A673 (cell line): ENCODE measurements around the gene RRP1B. TPM values are rescaled to one million over a fixed set of nuclear protein-coding genes. Genes with fewer than 3 reads are reported as not detected.

Source experiments
- BruUV-seq: library from RNA; stranded (reverse); fragments of 400-500 nt; replicated peaks from 2 replicates; lab custom pipeline; 2021; lab: Mats Ljungman, UMichigan
- CTCF ChIA-PET: fragments of 300-600 bp; sonication (Branson Sonifier 250); formaldehyde crosslinking; loops from one replicate; lab custom pipeline; 2022; ENCODE audit warnings: antibody characterized with exemption; lab: Charles Lee
- POLR2A ChIA-PET: fragments of 300-600 bp; sonication (Branson Sonifier 250); formaldehyde crosslinking; loops from one replicate; lab custom pipeline; 2022; ENCODE audit warnings: antibody characterized with exemption; ENCODE audit not compliant: low non-redundant PET; lab: Charles Lee
- DNase-seq: peaks from one replicate; pipeline ENCODE4 v3.0.0-alpha.2; 2015; ENCODE audit warnings: low spot score
- H3K27ac ChIP-seq: fragments of 200-600 bp; sonication (generic); 2 replicates; pipeline ENCODE4 v1.5.1; 2016; ENCODE audit warnings: mixed run types, low read depth, mild to moderate bottlenecking, mixed read lengths, antibody characterized with exemption, low read length; ENCODE audit not compliant: poor library complexity, severe bottlenecking
- H3K27me3 ChIP-seq: fragments of 200-600 bp; sonication (generic); replicated peaks from 2 replicates; pipeline ENCODE4 v1.6.1; 2017; ENCODE audit warnings: mixed run types, low read depth, mild to moderate bottlenecking, mixed read lengths, antibody characterized with exemption, low read length; ENCODE audit not compliant: insufficient read depth, poor library complexity
- H3K36me3 ChIP-seq: fragments of 200-600 bp; sonication (generic); 2 replicates; pipeline ENCODE4 v1.6.1; 2016; ENCODE audit warnings: mixed run types, mild to moderate bottlenecking, mixed read lengths, antibody characterized with exemption, low read length; ENCODE audit not compliant: insufficient read depth, poor library complexity, severe bottlenecking
- H3K4me1 ChIP-seq: fragments of 200-600 bp; sonication (generic); 2 replicates; pipeline ENCODE4 v1.6.1; 2017; ENCODE audit warnings: mixed run types, mild to moderate bottlenecking, mixed read lengths, antibody characterized with exemption, low read length; ENCODE audit not compliant: insufficient read depth, poor library complexity, severe bottlenecking
- H3K4me3 ChIP-seq: fragments of 200-600 bp; sonication (generic); 2 replicates; pipeline ENCODE4 v1.5.1; 2016; ENCODE audit warnings: low read depth, mixed run types, mild to moderate bottlenecking, mixed read lengths, low read length; ENCODE audit not compliant: poor library complexity, severe bottlenecking
- H3K9me3 ChIP-seq: fragments of 200-600 bp; sonication (generic); 2 replicates; pipeline ENCODE4 v1.6.1; 2016; ENCODE audit warnings: mixed run types, low read depth, mild to moderate bottlenecking, mixed read lengths, antibody characterized with exemption, low read length; ENCODE audit not compliant: poor library complexity, severe bottlenecking
- CTCF ChIP-seq: fragments of 300-800, 200-600 bp; sonication (generic); conservative IDR thresholded peaks from 2 replicates; pipeline ENCODE4 v1.5.1; 2017; ENCODE audit warnings: low read depth, mild to moderate bottlenecking, antibody characterized with exemption, low read length, moderate library complexity, mixed read lengths
- EZH2 ChIP-seq: fragments of 200-600 bp; sonication (generic); IDR thresholded peaks from 2 replicates; pipeline ENCODE4 v1.6.1; 2017; ENCODE audit warnings: borderline replicate concordance, low read depth, mild to moderate bottlenecking, mixed read lengths, antibody characterized with exemption, low read length; ENCODE audit not compliant: poor library complexity, severe bottlenecking
- intact Hi-C: fragments of 100-400 bp; cut with micrococcal nuclease; formaldehyde crosslinking; loops from one replicate; pipeline ENCODE4 v1.10.0; 2022; ENCODE audit not compliant: unreplicated experiment
- total RNA-seq: library from RNA; stranded (reverse); gene quantifications from 2 replicates; pipeline ENCODE4 v1.2.3, GENCODE V29; 2021

RRP1B gene
- total RNA-seq, 1 experiment from 2014 or later = 73.5 TPM

DNA sequence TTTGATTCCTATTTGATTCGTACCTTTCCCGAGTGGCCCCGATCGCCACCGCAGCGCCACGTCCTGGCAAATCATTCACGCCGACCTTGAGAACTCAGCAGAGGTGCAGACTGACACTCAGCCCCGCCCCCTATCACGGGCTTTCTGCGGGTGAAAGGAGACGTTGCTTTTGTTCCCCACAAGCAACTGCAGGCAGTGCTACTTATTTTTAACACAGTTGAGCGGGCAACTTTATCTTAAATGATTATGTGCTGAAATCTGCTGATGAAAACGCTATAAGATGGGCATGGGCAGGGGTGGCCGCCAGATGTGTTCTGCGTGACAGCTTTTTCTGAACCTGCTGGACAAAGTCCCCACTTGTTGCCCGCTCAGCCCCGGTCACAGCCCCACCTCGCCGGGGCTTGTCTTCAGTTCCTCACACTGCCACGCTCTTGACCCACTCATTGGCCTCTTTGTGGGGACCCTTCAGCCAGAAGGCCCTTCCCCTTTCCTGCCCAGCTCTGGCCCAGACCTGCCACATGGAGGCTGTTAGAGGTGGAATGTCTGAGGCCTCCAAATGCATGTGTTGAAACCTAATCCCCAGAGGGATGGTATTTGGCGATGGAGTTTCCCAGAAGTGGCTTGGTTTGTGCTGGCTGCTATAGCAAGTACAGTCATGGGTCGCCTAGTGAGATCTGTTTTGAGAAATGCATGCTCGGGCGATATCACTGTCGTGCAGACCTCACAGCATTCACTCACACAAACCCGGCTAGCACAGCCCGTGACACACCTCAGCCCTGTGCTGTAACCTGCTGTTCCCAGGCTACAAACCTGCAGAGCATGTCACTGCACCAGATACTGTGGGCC lies 43.9 kb downstream of the RRP1B start:
- intact Hi-C loops = no loop called here

GRCh38 chr21:43707462-43707861 lies 48.1 kb downstream of the RRP1B start:
- H3K27me3 ChIP-seq = no peaks in the 10 kb centered on the region
- intact Hi-C loops = no loop called here
- no TSS peak for BruUV-seq
- no peak overlapping the region for H3K27ac ChIP-seq
- TF ChIP-seq CTCF = no peak
- TF ChIP-seq EZH2 = no peak
- no peak for DNase-seq
- H3K36me3 ChIP-seq = no peaks in the 10 kb centered on the region
- H3K9me3 ChIP-seq = no peaks in the 10 kb centered on the region
- peaks cover 6% of the 10 kb centered on the region for H3K4me1 ChIP-seq
- POLR2A ChIA-PET = no interaction called here
- no peak overlapping the region for H3K4me3 ChIP-seq
- CTCF ChIA-PET = no interaction called here

More for the DNA sequence above, 43.9 kb downstream of the RRP1B start:
- no peaks in the 10 kb centered on the region for H3K36me3 ChIP-seq
- no peak overlapping the region for H3K4me3 ChIP-seq
- no peaks in the 10 kb centered on the region for H3K27me3 ChIP-seq
- POLR2A ChIA-PET = interaction anchor here (0.5 to 0.8 kb wide), 2 partner anchors 11 to 64 kb away, joined by 3 to 6 read pairs; no protein-coding TSS in a partner anchor
- CTCF ChIA-PET = no interaction called here
- H3K27ac ChIP-seq = no peak overlapping the region
- DNase-seq = no peak
- H3K9me3 ChIP-seq = no peaks in the 10 kb centered on the region
- BruUV-seq = no TSS peak
- peaks cover 6% of the 10 kb centered on the region for H3K4me1 ChIP-seq
- TF ChIP-seq EZH2 (no peak), CTCF (no peak)

GRCh38 chr21:43708745-43709381 lies 49.5 kb downstream of the RRP1B start:
- no peak overlapping the region for H3K4me3 ChIP-seq
- H3K9me3 ChIP-seq = no peaks in the 10 kb centered on the region
- TF ChIP-seq CTCF (no peak), EZH2 (no peak)
- intact Hi-C loops = no loop called here
- ChIA-PET CTCF (no interaction called here), POLR2A (no interaction called here)
- no peaks in the 10 kb centered on the region for H3K36me3 ChIP-seq
- H3K27ac ChIP-seq = no peak overlapping the region
- H3K27me3 ChIP-seq = no peaks in the 10 kb centered on the region
- BruUV-seq = no TSS peak
- DNase-seq = no peak
- H3K4me1 ChIP-seq = no peaks in the 10 kb centered on the region
